CD4-positive, alpha-beta T cell (primary cell): ENCODE data around the gene HMG20A. TPM values are rescaled to one million over a fixed set of nuclear protein-coding genes. Genes with fewer than 3 reads are reported as not detected.

Source experiments
- ATAC-seq: fragments of 200-7000 bp; cut with Tn5 transposase; one replicate; pipeline ENCODE4 v1.10.0; 2022; ENCODE audit warnings: mild to moderate bottlenecking; ENCODE audit not compliant: poor library complexity
- CTCF ChIA-PET: fragments of 350-600 bp; sonication (Branson Sonifier 250); formaldehyde crosslinking; loops from one replicate; lab custom pipeline; 2021; ENCODE audit warnings: antibody characterized with exemption, inconsistent platforms; lab: Charles Lee
- POLR2A ChIA-PET: fragments of 350-600 bp; sonication (Branson Sonifier 250); formaldehyde crosslinking; loops from one replicate; lab custom pipeline; 2021; ENCODE audit warnings: antibody characterized with exemption, inconsistent platforms; lab: Charles Lee
- DNase-seq, 14 experiments: peaks; one replicate each; pipeline ENCODE4 v3.0.0-alpha.2; 2013 to 2020; ENCODE audit warnings: mixed read lengths in 2 of 14
- H3K27ac ChIP-seq, 2 donors: one replicate each; pipeline versions ENCODE4 v1.5.1 to v1.7.0; 2013; ENCODE audit warnings: low read length in 2 of 2, low read depth in 1 of 2, mild to moderate bottlenecking in 1 of 2
- H3K27me3 ChIP-seq, 2 experiments: 1 replicate in 1 of 2; 2 replicates in 1 of 2; pipeline versions ENCODE4 v1.6.1 to v1.7.0; 2013; ENCODE audit warnings: low read length in 2 of 2, control low read depth in 1 of 2, mild to moderate bottlenecking in 1 of 2, moderate library complexity in 1 of 2; ENCODE audit not compliant: insufficient read depth in 2 of 2, control insufficient read depth in 1 of 2
- H3K36me3 ChIP-seq: one replicate; pipeline ENCODE4 v1.6.1; 2013; ENCODE audit warnings: low read length, control low read depth; ENCODE audit not compliant: insufficient read depth
- H3K4me1 ChIP-seq: one replicate; pipeline ENCODE4 v1.6.1; 2013; ENCODE audit warnings: low read length, control low read depth; ENCODE audit not compliant: insufficient read depth
- H3K4me3 ChIP-seq: one replicate; pipeline ENCODE4 v1.5.1; 2013; ENCODE audit warnings: mild to moderate bottlenecking, low read length, moderate library complexity
- H3K9me3 ChIP-seq, 2 experiments: 1 replicate in 1 of 2; 2 replicates in 1 of 2; pipeline versions ENCODE4 v1.6.1 to v1.7.0; 2013; ENCODE audit warnings: low read length in 2 of 2, mild to moderate bottlenecking in 2 of 2, control low read depth in 1 of 2, moderate library complexity in 1 of 2; ENCODE audit not compliant: control insufficient read depth in 1 of 2, insufficient read depth in 1 of 2
- H3K27ac Mint-ChIP-seq: one replicate; pipeline ENCODE4 v1.8.0; 2020; ENCODE audit warnings: mixed read lengths
- H3K27me3 Mint-ChIP-seq: one replicate; pipeline ENCODE4 v1.8.0; 2021; ENCODE audit warnings: mixed read lengths
- H3K36me3 Mint-ChIP-seq: one replicate; pipeline ENCODE4 v1.8.0; 2021; ENCODE audit warnings: low read depth, mixed read lengths
- H3K4me1 Mint-ChIP-seq: one replicate; pipeline ENCODE4 v1.8.0; 2021; ENCODE audit warnings: low read depth, mixed read lengths
- H3K4me3 Mint-ChIP-seq: one replicate; pipeline ENCODE4 v1.8.0; 2020; ENCODE audit warnings: mild to moderate bottlenecking, mixed read lengths
- H3K9me3 Mint-ChIP-seq: one replicate; pipeline ENCODE4 v1.8.0; 2020; ENCODE audit warnings: mixed read lengths
- CTCF ChIP-seq: fragments of 200-600 bp; IDR thresholded peaks from one replicate; pipeline ENCODE4 v1.8.0; 2022; ENCODE audit warnings: antibody characterized with exemption, mild to moderate bottlenecking
- intact Hi-C, 2 experiments: fragments of 100-400 bp; cut with DNase I in 1 of 2; cut with micrococcal nuclease in 1 of 2; formaldehyde crosslinking; loops; one replicate each; pipeline versions ENCODE4 v1.15.1 to v1.9.0; 2023 to 2025; cut with DNase I, micrococcal nuclease
- total RNA-seq, 174 experiments: library from RNA in 2 of 174; stranded (reverse) in 2 of 174; gene quantifications; one replicate each; pipeline ENCODE4 v1.2.3 and lab custom pipeline; 2021 to 2026

HMG20A gene
- total RNA-seq, 2 experiments from 2014 or later = 16.2 to 20.0 TPM

- intact Hi-C loops = loop anchor here (1.0 to 5.0 kb wide), 6 partner anchors 309 to 594 kb away; no protein-coding TSS in a partner anchor
- Histone ChIP-seq H3K4me1 (peaks cover 16% of the 10 kb centered on the region), H3K4me3 (no peak overlapping the region), H3K9me3 (no peaks in the 10 kb centered on the region), H3K36me3 (no peaks in the 10 kb centered on the region), H3K27me3 (no peaks in the 10 kb centered on the region), H3K27ac (no peak overlapping the region)
- H3K27me3 Mint-ChIP-seq = no peaks in the 10 kb centered on the region
- POLR2A ChIA-PET = interaction anchor here (1.2 kb wide), 1 partner anchor 500 kb away, joined by 3 read pairs; no protein-coding TSS in a partner anchor
- H3K27ac Mint-ChIP-seq = no peak overlapping the region
- H3K36me3 Mint-ChIP-seq = no peaks in the 10 kb centered on the region
- CTCF ChIA-PET = interaction anchor here (0.6 to 4.8 kb wide), 11 partner anchors 9 to 674 kb away, joined by 3 to 25 read pairs (median 3); no protein-coding TSS in a partner anchor
- ATAC-seq (peak; percentile 64), DNase-seq (peak; percentile 57 to 82 (median 64))
- peak; percentile 91 for TF ChIP-seq CTCF
- H3K4me3 Mint-ChIP-seq = no peak overlapping the region
- no peaks in the 10 kb centered on the region for H3K9me3 Mint-ChIP-seq
- peaks cover 19% of the 10 kb centered on the region for H3K4me1 Mint-ChIP-seq
Observed at GRCh38 chr15:77496715-77497109, 76.0 kb downstream of the HMG20A start.

GRCh38 chr15:77497110-77497737 is 76.5 kb downstream of the HMG20A start:
- no peak for DNase-seq
- ChIA-PET POLR2A (interaction anchor here (1.3 kb wide), 1 partner anchor 10 kb away, joined by 3 read pairs; no protein-coding TSS in a partner anchor), CTCF (interaction anchor here (0.6 to 4.8 kb wide), 11 partner anchors 9 to 674 kb away, joined by 3 to 25 read pairs (median 3); no protein-coding TSS in a partner anchor)
- ATAC-seq = no peak
- H3K27ac Mint-ChIP-seq = no peak overlapping the region
- Histone ChIP-seq H3K27me3 (no peaks in the 10 kb centered on the region), H3K36me3 (no peaks in the 10 kb centered on the region), H3K27ac (no peak overlapping the region), H3K4me1 (peaks cover 16% of the 10 kb centered on the region), H3K4me3 (no peak overlapping the region), H3K9me3 (no peaks in the 10 kb centered on the region)
- intact Hi-C loops = loop anchor here (1.0 to 5.0 kb wide), 6 partner anchors 310 to 594 kb away; no protein-coding TSS in a partner anchor
- H3K9me3 Mint-ChIP-seq = no peaks in the 10 kb centered on the region
- peaks cover 19% of the 10 kb centered on the region for H3K4me1 Mint-ChIP-seq
- H3K27me3 Mint-ChIP-seq = no peaks in the 10 kb centered on the region
- no peaks in the 10 kb centered on the region for H3K36me3 Mint-ChIP-seq
- no peak overlapping the region for H3K4me3 Mint-ChIP-seq
- peak; percentile 51 for TF ChIP-seq CTCF

GRCh38 chr15:77497942-77498361 is 77.3 kb downstream of the HMG20A start:
- H3K36me3 Mint-ChIP-seq = no peaks in the 10 kb centered on the region
- no peak overlapping the region for H3K27ac Mint-ChIP-seq
- intact Hi-C loops = loop anchor here (1.0 to 5.0 kb wide), 6 partner anchors 311 to 595 kb away; no protein-coding TSS in a partner anchor

More at GRCh38 chr15:77497942-77498361, 77.3 kb downstream of the HMG20A start:
- Mint-ChIP-seq H3K9me3 (no peaks in the 10 kb centered on the region), H3K4me3 (no peak overlapping the region), H3K4me1 (peaks cover 15% of the 10 kb centered on the region), H3K27me3 (no peaks in the 10 kb centered on the region)
- H3K4me1 ChIP-seq = peaks cover 16% of the 10 kb centered on the region
- POLR2A ChIA-PET = interaction anchor here (1.3 kb wide), 1 partner anchor 11 kb away, joined by 3 read pairs; no protein-coding TSS in a partner anchor
- no peak for ATAC-seq
- H3K4me3 ChIP-seq = no peak overlapping the region
- CTCF ChIA-PET = interaction anchor here (1.3 to 4.8 kb wide), 3 partner anchors 379 to 524 kb away, joined by 4 to 25 read pairs (median 8); no protein-coding TSS in a partner anchor
- H3K9me3 ChIP-seq = no peaks in the 10 kb centered on the region
- H3K27ac ChIP-seq = no peak overlapping the region
- DNase-seq = no peak
- H3K36me3 ChIP-seq = no peaks in the 10 kb centered on the region
- H3K27me3 ChIP-seq = no peaks in the 10 kb centered on the region
- no peak for TF ChIP-seq CTCF
